K562 (cell line): ENCODE data around the gene DNAAF8. TPM values are rescaled to one million over a fixed set of nuclear protein-coding genes. Genes with fewer than 3 reads are reported as not detected.
A peak's percentile ranks its signal among the peaks of the same experiment; 100 is the strongest.

Experiments
- ASH1L ChIP-seq: fragments of 450-650 bp; IDR thresholded peaks from 2 replicates; pipeline ENCODE4 v1.6.1; 2018; ENCODE audit warnings: borderline replicate concordance, mild to moderate bottlenecking, low read depth; ENCODE audit not compliant: partially characterized antibody
- E2F4 ChIP-seq: sonication (generic); formaldehyde crosslinking; IDR thresholded peaks from 2 replicates; pipeline ENCODE4 v1.8.0; 2022; ENCODE audit warnings: mild to moderate bottlenecking, low read depth, missing genetic modification reagents
- E2F6 ChIP-seq, 2 experiments: IDR thresholded peaks; 2 replicates each; pipeline ENCODE4 v1.6.1; 2011; ENCODE audit warnings: borderline replicate concordance in 1 of 2, control low read depth in 1 of 2, low read depth in 1 of 2, low read length in 1 of 2, mild to moderate bottlenecking in 1 of 2, mixed read lengths in 1 of 2, moderate library complexity in 1 of 2; ENCODE audit not compliant: insufficient read depth in 1 of 2, insufficient read length in 1 of 2, poor library complexity in 1 of 2, severe bottlenecking in 1 of 2; ENCODE audit errors: extremely low read depth in 1 of 2
- GTF3C2 ChIP-seq: IDR thresholded peaks from 3 replicates; pipeline ENCODE4 v1.6.1; 2011; ENCODE audit warnings: borderline replicate concordance, mild to moderate bottlenecking, moderate library complexity; ENCODE audit not compliant: insufficient read length; ENCODE audit errors: extremely low read depth
- NR2C2 ChIP-seq, 2 experiments: fragments of 200-800 bp in 1 of 2; sonication (Bioruptor generic) in 1 of 2; sonication (generic) in 1 of 2; formaldehyde crosslinking in 1 of 2; IDR thresholded peaks; 2 replicates each; pipeline versions ENCODE4 v1.6.1 to v1.8.0; 2016 to 2022; ENCODE audit warnings: mild to moderate bottlenecking in 1 of 2, missing compliant biosample characterization in 1 of 2, missing genetic modification characterization in 1 of 2, missing genetic modification reagents in 1 of 2
- PHB ChIP-seq: fragments of 250-450 bp; sonication (Bioruptor Pico); IDR thresholded peaks from 2 replicates; pipeline ENCODE4 v1.5.0; 2021
- POLR2H ChIP-seq: IDR thresholded peaks from 2 replicates; pipeline ENCODE4 v1.6.1; 2016; ENCODE audit warnings: missing genetic modification characterization, low read depth, mild to moderate bottlenecking, control low read depth, missing compliant biosample characterization, moderate library complexity
- RBM22 ChIP-seq: fragments of 200-400 bp; formaldehyde crosslinking; IDR thresholded peaks from 2 replicates; pipeline ENCODE4 v1.6.1; 2018; ENCODE audit warnings: low read length, low read depth; ENCODE audit not compliant: poor library complexity, severe bottlenecking
- SIN3A ChIP-seq, 2 experiments: fragments of 150-350 bp in 1 of 2; IDR thresholded peaks; 2 replicates each; pipeline ENCODE4 v1.6.1; 2011 to 2016; ENCODE audit warnings: borderline replicate concordance in 2 of 2, low read depth in 2 of 2, low read length in 2 of 2, mild to moderate bottlenecking in 2 of 2, moderate library complexity in 2 of 2; ENCODE audit not compliant: control insufficient read depth in 1 of 2
- SMARCE1 ChIP-seq: fragments of 450-650 bp; IDR thresholded peaks from 2 replicates; pipeline ENCODE4 v1.7.1; 2016; ENCODE audit warnings: mild to moderate bottlenecking
- STAT5A ChIP-seq: IDR thresholded peaks from 2 replicates; pipeline ENCODE4 v1.6.1; 2012; ENCODE audit warnings: low read length, inconsistent platforms, borderline replicate concordance
- XRCC5 ChIP-seq: fragments of 200-400 bp; formaldehyde crosslinking; IDR thresholded peaks from 2 replicates; pipeline ENCODE4 v1.6.1; 2017; ENCODE audit warnings: low read depth, mild to moderate bottlenecking, low read length
- ZBED1 ChIP-seq: IDR thresholded peaks from 2 replicates; pipeline ENCODE4 v1.6.1; 2014
- ZNF23 ChIP-seq: fragments of 250-450 bp; sonication (Bioruptor Pico); IDR thresholded peaks from 2 replicates; pipeline ENCODE4 v1.4.0; 2020; ENCODE audit warnings: mild to moderate bottlenecking
- ZNF24 ChIP-seq: fragments of 450-650 bp; IDR thresholded peaks from 2 replicates; pipeline ENCODE4 v1.6.1; 2016
- ZNF324 ChIP-seq: fragments of 250-450 bp; sonication (Bioruptor Pico); IDR thresholded peaks from 2 replicates; pipeline ENCODE4 v1.4.0; 2020; ENCODE audit warnings: mild to moderate bottlenecking
- polyA plus RNA-seq, 8 experiments: library from polyadenylated mRNA; depleted of rRNA in 4 of 8; stranded (reverse) in 5 of 8; unstranded in 3 of 8; fragments of >200 nt; fragmentation: Nextera tagmentation in 2 of 8; fragmentation: Illumina TruSeq in 1 of 8; extraction: Ambion mirVana in 2 of 8; extraction: Trizol in 1 of 8; gene quantifications; 2 replicates each; pipeline versions ENCODE4 v1.2.1 to v1.2.3, GENCODE V29; 2011 to 2014; ENCODE audit warnings: inconsistent platforms in 1 of 8, missing spikeins in 1 of 8
- total RNA-seq, 7 experiments: library from RNA; depleted of rRNA in 6 of 7; stranded (reverse); fragments of >200 nt in 6 of 7; fragmentation: Illumina TruSeq in 2 of 7; extraction: Trizol in 2 of 7; gene quantifications; 2 replicates each; pipeline versions ENCODE4 v1.2.1 to v1.2.3, GENCODE V29; 2011 to 2021; ENCODE audit warnings: low replicate concordance in 1 of 7
- TF ChIP-seq, protein P1 (sequence below), 2 experiments: fragments of 450-650 bp; conservative IDR thresholded peaks; 2 replicates each; pipeline ENCODE4 v1.6.1; 2017; ENCODE audit warnings: mild to moderate bottlenecking in 2 of 2, moderate library complexity in 2 of 2
- TF ChIP-seq, protein P2 (sequence below): fragments of 200-800 bp; sonication (Bioruptor generic); IDR thresholded peaks from 2 replicates; pipeline ENCODE4 v1.6.1; 2017; ENCODE audit warnings: missing genetic modification characterization, missing compliant biosample characterization

The DNAAF8 gene
- total and polyA plus RNA-seq, 9 of the 15 experiments (the other 6 are each of a cell fraction or from before 2014, with no cell fraction given) = 0.04 to 0.12 (median 0.10) TPM; not detected in 6

GRCh38 chr16:4693956-4694641 is 40.2 kb upstream of the DNAAF8 start (continued):
- TF ChIP-seq SIN3A (IDR thresholded peaks at IDR 0.05; ENCODE audit: borderline replicate concordance in 2 of 2, control insufficient read depth in 1 of 2, low read depth in 2 of 2, low read length in 2 of 2) (peak in 1 of 2 experiments; percentile 86; a peak in 1 of 4 replicates), GTF3C2 (no peak), XRCC5 (no peak), E2F6 (IDR thresholded peaks at IDR 0.05; ENCODE audit: borderline replicate concordance in 1 of 2, extremely low read depth in 1 of 2, insufficient read depth in 1 of 2, insufficient read length in 1 of 2, low read depth in 1 of 2, low read length in 1 of 2, poor library complexity in 1 of 2, severe bottlenecking in 1 of 2) (peak in 1 of 2 experiments; percentile 38), NR2C2 (CRISPR knock-in tag; IDR thresholded peaks at IDR 0.05) (no peak), NR2C2 (tag; IDR thresholded peaks at IDR 0.05) (no peak; the same call in 1 of the 2 replicates), SMARCE1 (no peak), E2F4 (CRISPR knock-in tag) (no peak), STAT5A (no peak), ZNF324 (CRISPR knock-in tag) (no peak), ASH1L (no peak), PHB (no peak), ZBED1 (no peak), POLR2H (tag) (no peak), ZNF24 (no peak), RBM22 (peak; percentile 81), ZNF23 (no peak)
- TF ChIP-seq, protein P1, sequence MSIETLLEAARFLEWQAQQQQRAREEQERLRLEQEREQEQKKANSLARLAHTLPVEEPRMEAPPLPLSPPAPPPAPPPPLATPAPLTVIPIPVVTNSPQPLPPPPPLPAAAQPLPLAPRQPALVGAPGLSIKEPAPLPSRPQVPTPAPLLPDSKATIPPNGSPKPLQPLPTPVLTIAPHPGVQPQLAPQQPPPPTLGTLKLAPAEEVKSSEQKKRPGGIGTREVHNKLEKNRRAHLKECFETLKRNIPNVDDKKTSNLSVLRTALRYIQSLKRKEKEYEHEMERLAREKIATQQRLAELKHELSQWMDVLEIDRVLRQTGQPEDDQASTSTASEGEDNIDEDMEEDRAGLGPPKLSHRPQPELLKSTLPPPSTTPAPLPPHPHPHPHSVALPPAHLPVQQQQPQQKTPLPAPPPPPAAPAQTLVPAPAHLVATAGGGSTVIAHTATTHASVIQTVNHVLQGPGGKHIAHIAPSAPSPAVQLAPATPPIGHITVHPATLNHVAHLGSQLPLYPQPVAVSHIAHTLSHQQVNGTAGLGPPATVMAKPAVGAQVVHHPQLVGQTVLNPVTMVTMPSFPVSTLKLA (conservative IDR thresholded peaks at IDR 0.05) = peak; percentile 15 to 56; a peak in 2 of 4 replicates
- TF ChIP-seq, protein P2, sequence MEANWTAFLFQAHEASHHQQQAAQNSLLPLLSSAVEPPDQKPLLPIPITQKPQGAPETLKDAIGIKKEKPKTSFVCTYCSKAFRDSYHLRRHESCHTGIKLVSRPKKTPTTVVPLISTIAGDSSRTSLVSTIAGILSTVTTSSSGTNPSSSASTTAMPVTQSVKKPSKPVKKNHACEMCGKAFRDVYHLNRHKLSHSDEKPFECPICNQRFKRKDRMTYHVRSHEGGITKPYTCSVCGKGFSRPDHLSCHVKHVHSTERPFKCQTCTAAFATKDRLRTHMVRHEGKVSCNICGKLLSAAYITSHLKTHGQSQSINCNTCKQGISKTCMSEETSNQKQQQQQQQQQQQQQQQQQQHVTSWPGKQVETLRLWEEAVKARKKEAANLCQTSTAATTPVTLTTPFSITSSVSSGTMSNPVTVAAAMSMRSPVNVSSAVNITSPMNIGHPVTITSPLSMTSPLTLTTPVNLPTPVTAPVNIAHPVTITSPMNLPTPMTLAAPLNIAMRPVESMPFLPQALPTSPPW (CRISPR knock-in tag) = no peak; the same call in 1 of the 2 replicates
